Stimulated activated CD8-positive, alpha-beta memory T cell treated with anti-CD3 and anti-CD28 coated beads, Interleukin-12 subunit alpha, Interleukin-12 subunit beta, amount 100 ng/mL, for 1 hour (primary cell): ENCODE results near the gene C19orf25.
"Not testable (repeated sequence)": the region's sequence is repeated elsewhere in the genome, so short reads cannot be mapped to it uniquely, and the experiment has no call there.

Experiments used
- DNase-seq: peaks from one replicate; pipeline ENCODE4 v3.0.0-alpha.2; 2020; ENCODE audit warnings: low read depth

C19orf25 gene

DNA sequence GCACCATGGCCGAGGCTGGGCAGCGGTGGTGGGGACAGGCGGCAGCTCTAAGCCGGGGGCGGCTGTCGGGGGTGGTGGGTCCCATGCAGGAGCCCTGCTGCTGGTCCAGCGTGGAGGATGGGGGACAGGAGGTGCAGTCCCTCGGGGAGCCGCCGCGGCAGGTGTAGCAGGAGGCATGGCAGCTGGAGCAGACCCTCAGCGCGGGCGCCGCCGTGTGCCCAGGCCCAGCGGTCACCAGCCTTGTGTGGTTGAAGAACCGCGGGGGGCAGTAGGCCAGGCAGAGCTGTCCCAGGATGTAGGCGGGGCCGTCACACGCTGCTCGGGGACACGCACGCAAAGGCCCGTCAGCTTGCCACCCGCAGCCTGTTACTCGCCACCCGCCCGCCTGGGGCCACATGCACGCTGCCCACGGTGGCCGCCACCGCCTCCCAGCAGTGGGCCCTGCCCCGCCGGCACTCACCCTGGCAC, 2.9 kb upstream of the C19orf25 start:
- no peak for DNase-seq

GRCh38 chr19:1481224-1481892, 2.3 kb upstream of the C19orf25 start:
- DNase-seq = no peak

- not testable (repeated sequence) for DNase-seq
Measured at GRCh38 chr19:1477056-1477455, 2.0 kb downstream of the C19orf25 start.

- DNase-seq = no peak
Measured at GRCh38 chr19:1475751-1476437, 3.1 kb downstream of the C19orf25 start.

GRCh38 chr19:1474765-1475351, 4.2 kb downstream of the C19orf25 start:
- no peak for DNase-seq

DNA sequence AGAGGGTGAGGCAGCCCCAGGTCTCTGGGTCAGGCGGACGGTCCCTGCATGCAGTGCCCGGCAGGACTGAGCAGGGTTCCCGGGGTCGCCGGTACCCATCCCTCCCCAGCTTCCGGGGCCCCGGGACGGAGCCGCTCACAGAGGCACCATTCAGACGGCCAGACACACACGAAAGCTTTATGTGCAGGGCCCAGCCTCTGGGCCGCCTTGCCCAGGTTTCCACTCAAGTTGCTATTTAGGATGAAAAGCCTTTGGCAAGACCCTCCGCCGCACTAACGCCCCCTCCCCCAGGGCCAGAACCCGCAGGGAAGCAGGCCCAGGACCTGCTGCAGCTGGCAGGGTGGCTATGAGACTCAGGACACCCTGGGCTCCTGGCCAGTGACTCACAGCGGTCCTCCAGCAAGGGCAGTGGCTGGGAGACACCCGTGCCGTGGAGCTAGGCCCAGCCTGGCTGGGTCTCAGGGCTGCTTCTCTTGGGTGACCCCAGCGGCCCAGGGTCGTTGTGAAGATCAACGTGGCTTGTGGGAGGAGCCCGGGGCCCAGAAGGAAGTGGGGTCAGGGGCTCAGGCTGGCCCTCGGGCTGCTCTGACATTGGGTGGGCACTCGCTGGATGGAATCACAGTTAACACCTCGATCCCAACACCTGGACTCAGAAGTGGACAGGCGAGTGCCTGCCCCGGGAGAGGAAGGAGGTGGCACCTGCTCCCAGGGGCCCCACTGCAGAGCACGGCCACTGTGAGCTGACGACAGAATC, 4.8 kb downstream of the C19orf25 start:
- no peak for DNase-seq

- no peak for DNase-seq
Measured at GRCh38 chr19:1473085-1473851, 5.7 kb downstream of the C19orf25 start.

DNA sequence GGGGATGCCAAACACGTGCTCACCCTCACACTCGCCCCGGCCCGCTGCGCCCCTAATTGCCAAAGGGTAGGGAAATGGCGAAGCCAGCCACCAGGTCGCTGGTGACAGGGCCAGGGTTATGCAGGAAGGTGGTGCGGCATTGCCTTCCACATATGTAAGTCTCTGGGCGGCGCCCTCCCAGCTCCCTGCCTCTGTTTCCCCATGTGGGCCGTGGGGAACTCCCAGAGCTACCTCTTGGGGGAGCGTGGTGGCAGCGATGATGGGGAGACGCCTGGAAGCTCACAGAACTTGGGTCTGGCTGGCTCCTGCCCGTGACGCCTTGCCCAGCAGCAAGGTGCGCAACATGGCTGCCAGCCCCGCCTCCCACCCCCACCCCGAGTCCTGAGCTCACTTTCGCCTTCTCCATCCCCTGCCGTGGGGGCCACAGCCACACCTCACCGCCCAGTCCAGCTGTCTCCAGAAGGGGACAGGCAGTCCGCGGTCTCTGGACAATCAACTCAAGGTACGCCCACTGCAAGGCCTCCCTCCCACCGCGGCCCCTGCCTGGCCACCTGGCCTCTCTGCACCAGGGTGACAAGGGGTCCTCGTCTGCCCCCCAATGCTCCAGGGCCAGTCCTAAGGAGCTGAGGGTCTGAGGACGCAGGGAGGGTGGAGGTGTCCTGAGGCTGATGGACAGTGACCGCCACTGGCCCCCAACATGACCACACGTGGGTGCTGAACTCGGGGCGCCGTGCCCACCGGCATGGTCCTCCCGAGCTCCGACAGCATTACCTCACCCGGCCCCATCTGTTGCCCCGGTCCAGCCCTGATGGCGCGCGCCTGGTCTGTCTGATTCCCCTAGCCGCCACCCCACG, 6.6 kb downstream of the C19orf25 start:
- no peak for DNase-seq

DNA sequence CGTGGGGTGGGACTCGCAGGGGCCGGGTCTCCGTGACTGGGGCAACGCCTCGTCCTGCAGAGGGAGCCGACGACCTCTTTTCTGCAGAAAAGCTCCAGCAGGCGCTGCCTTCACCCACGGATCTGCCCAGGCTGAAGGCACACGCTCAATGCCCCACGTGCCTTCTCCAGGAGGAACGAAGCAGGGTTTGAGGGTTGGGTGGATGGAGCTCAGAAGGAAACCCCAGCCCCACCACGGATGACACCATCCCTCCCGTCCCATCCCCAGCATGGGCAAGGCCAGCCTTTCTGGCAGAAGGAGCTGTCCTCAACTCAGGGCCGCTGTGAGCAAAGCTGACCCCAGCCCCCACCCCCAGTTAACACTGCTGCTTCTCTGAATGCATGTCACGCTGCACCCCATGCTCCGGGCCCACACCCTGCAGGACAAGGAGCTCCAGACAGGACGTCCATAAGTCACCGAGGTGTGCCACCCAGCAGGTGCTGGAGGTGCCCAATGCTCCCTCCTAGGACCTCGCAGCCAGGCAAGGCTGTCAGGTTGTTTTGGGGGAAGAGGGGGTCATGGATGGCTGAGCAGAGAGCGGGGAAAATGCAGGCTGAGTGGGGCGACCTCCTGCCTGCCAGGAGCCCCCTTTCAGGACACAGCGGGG, 7.4 kb downstream of the C19orf25 start:
- DNase-seq = no peak

GRCh38 chr19:1471010-1471514, 8.0 kb downstream of the C19orf25 start:
- DNase-seq = no peak

DNA sequence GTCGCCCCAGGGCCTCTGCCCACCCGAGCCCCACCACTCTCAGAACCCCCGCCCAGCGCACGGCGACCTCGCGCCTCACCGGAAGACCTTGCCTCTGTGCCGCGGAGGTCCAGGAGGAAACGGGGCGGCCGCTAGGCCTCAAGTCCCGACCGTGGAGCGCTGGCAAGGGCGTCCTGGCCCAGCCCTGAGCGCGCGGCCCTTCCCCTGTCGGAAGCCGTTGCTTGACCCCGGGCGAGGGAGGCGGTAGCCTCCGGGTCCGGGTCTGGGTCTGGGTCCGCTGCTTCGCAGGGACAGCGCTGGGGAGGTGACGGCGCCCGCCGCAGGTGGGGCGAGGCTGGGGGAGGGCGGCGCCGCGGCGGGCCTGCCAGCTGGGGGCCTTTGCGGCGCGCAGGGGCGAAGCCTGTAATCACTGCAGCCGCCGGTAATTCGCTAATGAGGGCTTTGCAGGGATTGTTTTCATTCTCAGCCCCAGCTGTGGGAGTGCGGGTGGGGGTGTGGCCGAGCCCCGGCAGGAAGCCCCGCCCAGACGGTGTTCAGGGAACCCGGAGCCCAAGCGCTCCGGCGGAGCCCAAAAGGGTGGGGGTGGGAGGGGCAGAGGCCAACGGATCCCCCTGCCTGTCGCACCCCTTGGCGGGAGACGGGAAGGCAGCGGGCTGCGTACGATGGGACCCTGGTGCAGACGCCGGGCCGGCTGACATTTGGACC, 8.6 kb downstream of the C19orf25 start:
- peak; percentile 49 for DNase-seq

GRCh38 chr19:1470055-1470304, 9.0 kb downstream of the C19orf25 start:
- DNase-seq = no peak

DNA sequence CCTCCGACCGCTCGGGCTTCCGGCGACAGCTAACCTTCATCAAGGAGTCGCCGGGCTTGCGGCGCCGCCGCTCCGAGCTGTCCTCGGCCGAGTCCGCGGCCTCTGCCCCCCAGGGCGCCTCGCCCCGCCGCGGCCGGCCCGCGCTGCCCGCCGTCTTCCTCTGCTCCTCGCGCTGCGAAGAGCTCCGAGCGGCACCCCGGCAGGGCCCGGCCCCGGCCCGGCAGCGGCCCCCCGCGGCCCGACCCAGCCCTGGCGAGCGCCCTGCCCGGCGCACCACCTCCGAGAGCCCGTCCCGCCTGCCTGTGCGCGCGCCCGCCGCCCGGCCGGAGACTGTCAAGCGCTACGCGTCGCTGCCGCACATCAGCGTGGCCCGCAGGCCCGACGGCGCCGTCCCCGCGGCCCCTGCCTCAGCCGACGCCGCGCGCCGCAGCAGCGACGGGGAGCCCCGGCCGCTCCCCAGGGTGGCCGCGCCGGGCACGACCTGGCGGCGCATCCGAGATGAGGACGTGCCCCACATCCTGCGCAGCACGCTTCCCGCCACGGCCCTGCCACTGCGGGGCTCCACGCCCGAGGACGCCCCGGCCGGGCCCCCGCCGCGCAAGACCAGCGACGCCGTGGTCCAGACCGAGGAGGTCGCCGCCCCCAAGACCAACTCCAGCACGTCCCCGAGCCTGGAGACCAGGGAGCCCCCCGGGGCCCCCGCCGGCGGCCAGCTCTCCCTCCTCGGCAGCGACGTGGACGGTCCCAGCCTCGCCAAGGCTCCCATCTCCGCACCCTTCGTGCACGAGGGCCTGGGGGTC, 9.6 kb downstream of the C19orf25 start:
- DNase-seq = no peak

GRCh38 chr19:1468821-1469254, 10.2 kb downstream of the C19orf25 start:
- no peak for DNase-seq

GRCh38 chr19:1468274-1468820, 10.7 kb downstream of the C19orf25 start:
- DNase-seq = no peak

GRCh38 chr19:1467490-1468273, 11.3 kb downstream of the C19orf25 start:
- no peak for DNase-seq

- DNase-seq = no peak
Measured at GRCh38 chr19:1467215-1467489, 11.9 kb downstream of the C19orf25 start.
